HG02870 (cell line): ENCODE data around the gene COL21A1.

ENCODE experiments used
- ATAC-seq: cut with Tn5 transposase; IDR thresholded peaks from one replicate; pipeline ENCODE4 v1.9.1; 2021; ENCODE audit warnings: mild to moderate bottlenecking, moderate library complexity; ENCODE audit not compliant: unreplicated experiment

Gene COL21A1

GRCh38 chr6:56199956-56200355 lies 47.4 kb downstream of the COL21A1 start:
- ATAC-seq: no peak

- no peak for ATAC-seq
Measured at GRCh38 chr6:56193846-56194245, 53.5 kb downstream of the COL21A1 start.

GRCh38 chr6:56188429-56188828 lies 59.0 kb downstream of the COL21A1 start:
- ATAC-seq: no peak

- ATAC-seq: no peak
Measured at GRCh38 chr6:56187686-56188085, 59.7 kb downstream of the COL21A1 start.

- ATAC-seq: no peak
Measured at GRCh38 chr6:56176741-56177140, 70.6 kb downstream of the COL21A1 start.

- no peak for ATAC-seq
Measured at GRCh38 chr6:56173228-56173627, 74.2 kb downstream of the COL21A1 start.

- ATAC-seq: no peak
Measured at GRCh38 chr6:56172144-56172543, 75.2 kb downstream of the COL21A1 start.

- ATAC-seq: no peak
Measured at GRCh38 chr6:56169366-56169765, 78.0 kb downstream of the COL21A1 start.

GRCh38 chr6:56168596-56168995 lies 78.8 kb downstream of the COL21A1 start:
- no peak for ATAC-seq

- ATAC-seq: no peak
Measured at GRCh38 chr6:56162081-56162480, 85.3 kb downstream of the COL21A1 start.

- no peak for ATAC-seq
Measured at GRCh38 chr6:56160489-56160888, 86.9 kb downstream of the COL21A1 start.

GRCh38 chr6:56158571-56158970 lies 88.8 kb downstream of the COL21A1 start:
- ATAC-seq: no peak

GRCh38 chr6:56156643-56157042 lies 90.7 kb downstream of the COL21A1 start:
- no peak for ATAC-seq

GRCh38 chr6:56155634-56156141 lies 91.7 kb downstream of the COL21A1 start:
- ATAC-seq: no peak

GRCh38 chr6:56154076-56154475 lies 93.3 kb downstream of the COL21A1 start:
- no peak for ATAC-seq

- ATAC-seq: no peak
Measured at GRCh38 chr6:56152611-56153010, 94.8 kb downstream of the COL21A1 start.

- ATAC-seq: no peak
Measured at GRCh38 chr6:56151609-56152224, 95.7 kb downstream of the COL21A1 start.

- ATAC-seq: no peak
Measured at GRCh38 chr6:56148488-56149186, 98.7 kb downstream of the COL21A1 start.

- ATAC-seq: no peak
Measured at GRCh38 chr6:56147766-56148165, 99.6 kb downstream of the COL21A1 start.

- ATAC-seq: no peak
Measured at GRCh38 chr6:56146086-56146485, 101.3 kb downstream of the COL21A1 start.

- ATAC-seq: no peak
Measured at GRCh38 chr6:56145616-56146015, 101.8 kb downstream of the COL21A1 start.

GRCh38 chr6:56144538-56145324 lies 102.6 kb downstream of the COL21A1 start:
- ATAC-seq: no peak
